ENCODE measurements around the gene PRKACB. TPM values are rescaled to one million over a fixed set of nuclear protein-coding genes. Genes with fewer than 3 reads are reported as not detected.
A peak's percentile ranks its signal among the peaks of the same experiment; 100 is the strongest.
"Not testable (repeated sequence)": the region's sequence is repeated elsewhere in the genome, so short reads cannot be mapped to it uniquely, and the experiment has no call there.

PRKACB gene
- total RNA-seq, 1 donor from 2014 or later: 13.4 TPM

GRCh38 chr1:84223751-84224432 lies 79.8 kb downstream of the PRKACB start:
- ATAC-seq: no peak

DNA sequence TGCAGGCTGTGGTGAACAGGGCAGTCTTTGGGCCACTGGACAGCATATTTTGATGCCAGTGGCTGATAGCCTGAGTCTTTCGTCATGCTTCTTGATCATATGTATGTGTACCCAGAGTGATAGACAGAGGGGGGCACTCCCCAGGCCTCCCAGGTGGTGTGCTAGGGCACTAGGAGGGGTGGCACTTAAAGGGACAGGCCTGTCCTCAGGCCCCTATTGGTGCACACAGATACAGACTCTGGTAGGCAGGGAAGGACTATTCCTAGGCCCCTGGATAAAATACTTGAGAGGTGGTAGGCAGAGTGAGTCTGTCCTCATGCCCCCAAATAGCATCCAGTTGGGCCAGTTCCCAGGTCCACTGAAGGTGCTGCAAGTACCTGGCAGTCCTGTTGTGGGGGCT lies 80.8 kb downstream of the PRKACB start:
- ATAC-seq: no peak

- ATAC-seq: no peak
Observed at GRCh38 chr1:84225646-84226045, 81.6 kb downstream of the PRKACB start.

- not testable (repeated sequence) for ATAC-seq
Observed at GRCh38 chr1:84232676-84233075, 88.6 kb downstream of the PRKACB start.

DNA sequence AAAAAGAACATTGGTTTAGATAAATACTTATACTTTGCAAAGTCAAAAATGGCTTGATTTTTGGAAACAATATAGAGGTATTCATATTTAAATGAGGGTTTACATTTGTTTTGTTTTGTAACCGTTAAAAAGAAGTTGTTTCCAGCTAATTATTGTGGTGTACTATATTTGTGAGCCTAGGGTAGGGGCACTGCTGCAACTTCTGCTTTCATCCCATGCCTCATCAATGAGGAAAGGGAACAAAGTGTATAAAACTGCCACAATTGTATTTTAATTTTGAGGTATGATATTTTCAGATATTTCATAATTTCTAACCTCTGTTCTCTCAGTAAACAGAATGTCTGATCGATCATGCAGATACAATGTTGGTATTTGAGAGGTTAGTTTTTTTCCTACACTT lies 92.2 kb downstream of the PRKACB start:
- no peak for ATAC-seq

DNA sequence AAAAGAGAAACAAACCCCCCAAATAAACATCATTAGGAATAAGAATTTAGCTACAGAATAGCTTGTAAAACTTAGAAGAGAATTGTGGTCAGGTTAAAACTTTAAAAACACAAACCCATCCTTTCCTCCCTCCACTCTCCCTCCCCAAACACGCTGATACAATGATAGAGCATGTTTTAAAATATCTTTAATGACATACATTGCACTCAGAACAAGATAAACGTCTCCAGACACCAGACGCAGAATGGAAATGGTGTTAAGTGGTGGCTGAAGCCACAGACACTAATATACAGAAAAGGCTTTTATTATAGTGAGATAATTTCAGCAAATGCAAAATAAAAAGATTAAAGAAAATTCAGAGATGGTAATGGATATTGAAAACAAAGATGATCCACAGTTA lies 98.6 kb downstream of the PRKACB start:
- ATAC-seq: no peak

GRCh38 chr1:84245563-84245962 lies 101.5 kb downstream of the PRKACB start:
- no peak for ATAC-seq

- no peak for ATAC-seq
Observed at GRCh38 chr1:84246213-84246612, 102.1 kb downstream of the PRKACB start.

GRCh38 chr1:84247425-84248220 lies 103.6 kb downstream of the PRKACB start:
- peak; percentile 78 for ATAC-seq

DNA sequence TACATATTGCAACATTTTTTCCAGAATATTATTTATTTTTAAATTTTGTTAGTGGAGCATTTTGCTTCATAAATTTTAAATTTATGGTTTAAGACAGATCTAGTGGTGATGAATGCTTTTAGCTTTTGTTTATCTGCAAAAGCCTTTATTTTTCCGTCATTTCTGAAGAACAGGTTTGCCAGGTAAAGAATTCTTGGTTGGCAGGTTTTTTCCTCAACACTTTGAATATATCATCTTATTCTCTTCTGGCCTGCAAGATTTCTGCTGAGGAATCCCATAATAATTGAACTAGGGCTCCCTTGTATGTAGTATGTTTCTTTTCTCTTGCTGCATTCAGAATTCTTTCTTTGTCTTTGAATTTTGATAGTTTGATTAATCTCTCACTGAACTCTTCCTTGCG lies 106.6 kb downstream of the PRKACB start:
- ATAC-seq: no peak

DNA sequence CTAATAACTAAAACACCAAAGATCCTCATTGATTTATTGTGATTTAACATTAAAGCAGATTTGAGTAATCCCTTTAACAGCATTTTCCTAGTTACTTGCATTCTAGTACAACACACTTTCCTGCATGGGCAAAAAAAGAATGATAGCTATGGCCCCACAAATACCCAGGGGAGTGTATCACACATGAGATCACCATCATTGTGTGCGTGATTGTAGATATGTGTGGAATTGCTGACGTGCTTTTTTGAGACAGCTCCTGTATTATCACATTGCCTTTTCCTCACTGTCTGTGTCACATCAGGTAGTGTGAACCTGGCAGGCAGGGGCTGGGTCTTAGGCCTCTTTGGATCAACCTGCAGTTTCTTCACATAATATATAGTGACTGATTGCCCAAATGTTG lies 109.0 kb downstream of the PRKACB start:
- ATAC-seq: no peak

DNA sequence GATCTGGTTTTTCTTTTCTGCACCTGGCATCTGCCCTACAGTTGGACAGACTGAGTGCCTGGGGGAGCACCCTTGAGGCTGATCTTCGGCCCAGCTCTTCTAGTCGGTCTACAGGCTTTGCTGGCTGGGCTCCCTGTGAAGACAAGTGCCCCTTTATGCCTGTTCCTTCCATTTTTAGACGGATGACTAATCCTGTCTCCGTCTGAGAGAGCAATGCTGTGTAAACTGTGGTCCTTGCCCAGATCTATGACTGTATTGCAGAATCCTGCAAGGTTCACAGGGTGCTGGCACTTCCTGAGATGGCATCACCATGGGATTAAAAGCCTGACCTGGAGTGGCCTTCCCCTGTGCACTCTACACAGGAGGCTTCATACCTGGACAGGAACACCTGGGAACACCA lies 109.8 kb downstream of the PRKACB start:
- ATAC-seq: peak; percentile 98

GRCh38 chr1:84254703-84255238 lies 110.7 kb downstream of the PRKACB start:
- ATAC-seq: no peak

DNA sequence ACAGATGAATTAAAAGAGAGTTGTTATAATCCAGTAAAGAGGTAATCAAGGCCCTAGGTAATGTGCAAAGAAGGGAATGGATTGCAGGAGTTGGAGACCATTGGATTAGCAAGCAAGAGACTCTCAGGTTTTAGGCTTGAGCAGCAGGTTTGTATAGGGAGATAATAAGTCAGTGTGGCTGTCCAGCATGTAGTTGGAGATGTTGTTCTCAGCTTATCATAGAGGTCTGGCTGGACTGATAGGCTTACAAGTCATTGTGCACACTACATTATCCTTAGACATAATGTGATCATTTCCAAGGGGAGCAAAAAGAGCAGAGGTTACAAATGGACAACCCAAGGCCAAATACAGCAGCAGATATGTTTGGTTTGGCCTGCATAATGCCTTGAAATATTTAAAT lies 111.5 kb downstream of the PRKACB start:
- no peak for ATAC-seq

GRCh38 chr1:84257617-84258016 lies 113.5 kb downstream of the PRKACB start:
- ATAC-seq: no peak

DNA sequence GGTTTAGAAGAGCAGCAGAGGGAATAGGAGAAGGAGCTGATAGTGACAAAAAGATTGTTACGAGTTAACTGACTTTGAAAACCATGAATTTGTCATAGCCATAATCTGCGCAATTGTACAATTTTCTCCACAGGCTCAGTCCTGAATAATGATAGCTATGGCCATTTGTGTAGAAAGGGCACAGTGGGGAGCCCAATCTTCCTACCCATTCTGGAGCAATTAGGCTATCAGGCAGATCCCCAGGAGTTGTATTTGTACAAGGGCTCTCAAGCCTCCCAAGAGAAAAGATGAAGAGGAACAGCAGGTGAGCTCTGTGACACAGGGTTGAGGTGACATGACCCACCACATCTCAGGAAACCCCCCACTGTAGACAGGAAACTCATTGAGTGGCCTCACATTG lies 115.3 kb downstream of the PRKACB start:
- no peak for ATAC-seq

GRCh38 chr1:84259989-84260388 lies 115.9 kb downstream of the PRKACB start:
- ATAC-seq: no peak

DNA sequence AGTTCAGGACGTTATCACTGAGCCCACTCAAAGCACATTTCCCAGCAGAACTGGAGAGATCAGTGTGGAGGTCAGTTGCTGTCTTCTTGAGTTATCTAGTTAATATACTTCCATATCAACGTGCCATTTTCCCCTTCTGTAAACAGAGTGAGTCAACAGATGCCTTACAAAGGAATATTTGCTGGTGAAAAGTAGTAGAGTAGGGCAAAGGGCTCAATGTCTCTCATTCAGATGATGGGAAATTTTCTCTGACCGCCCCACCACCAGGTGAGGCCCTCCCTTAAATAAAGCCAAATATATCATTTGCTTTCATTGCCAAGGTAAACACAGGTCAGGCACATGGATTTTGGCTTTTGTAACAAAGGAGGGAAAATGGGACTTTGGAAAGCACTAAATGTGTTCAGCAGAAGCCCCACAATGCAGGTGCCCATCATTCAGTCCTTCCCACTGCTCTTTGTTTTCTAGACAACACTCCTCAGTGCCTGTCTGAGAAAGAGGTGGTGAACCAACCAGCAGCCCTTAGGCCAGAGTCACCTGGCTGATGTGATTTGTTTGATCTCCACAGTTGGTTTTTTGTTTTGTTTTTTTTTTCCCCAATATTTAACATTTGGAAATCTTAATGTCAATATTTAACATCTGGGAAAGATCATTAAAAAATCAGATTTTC lies 116.9 kb downstream of the PRKACB start:
- ATAC-seq: no peak

- no peak for ATAC-seq
Observed at GRCh38 chr1:84264961-84265360, 120.9 kb downstream of the PRKACB start.

GRCh38 chr1:84265867-84266266 lies 121.8 kb downstream of the PRKACB start:
- ATAC-seq: no peak

DNA sequence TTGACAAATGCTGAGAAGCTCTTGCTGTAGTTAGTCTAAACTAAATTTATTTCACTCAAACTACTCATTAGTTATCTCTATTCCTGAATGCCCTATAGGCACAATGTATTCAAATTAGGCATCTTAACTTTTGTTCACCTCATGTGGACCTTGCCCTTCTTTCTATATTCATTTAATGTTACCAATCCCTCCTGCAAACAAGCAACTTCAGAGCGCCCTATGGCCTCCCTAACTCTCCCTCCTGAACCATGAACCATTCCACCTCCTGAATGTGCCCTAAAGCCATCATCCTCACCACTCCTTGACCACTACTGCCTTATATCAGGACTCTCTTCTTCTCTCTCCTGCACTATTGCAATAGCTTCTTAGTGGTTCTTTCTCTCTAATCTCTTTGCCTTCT lies 122.7 kb downstream of the PRKACB start:
- ATAC-seq: no peak

DNA sequence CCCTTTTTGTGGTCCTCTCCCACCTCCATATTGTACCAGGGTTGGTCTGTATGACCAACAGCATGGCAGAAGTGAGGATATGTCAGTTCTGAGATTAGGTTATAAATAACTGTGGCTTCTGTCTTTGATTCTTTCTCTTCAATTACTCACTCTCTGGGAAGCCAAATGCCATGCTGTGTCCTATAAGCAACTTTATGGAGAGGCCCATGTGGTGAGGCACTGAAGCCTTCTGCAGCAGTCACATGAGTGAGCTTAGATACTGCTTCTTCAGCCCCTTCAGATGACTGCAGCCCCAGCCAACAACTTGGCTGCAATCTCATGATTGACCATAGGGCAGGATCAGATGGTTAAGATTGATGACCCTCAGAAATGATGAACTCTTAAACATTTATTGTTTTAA lies 123.4 kb downstream of the PRKACB start:
- ATAC-seq: no peak

- ATAC-seq: peak; percentile 69
Observed at GRCh38 chr1:84268346-84268745, 124.3 kb downstream of the PRKACB start.
